Loucy (cell line): ENCODE measurements around the gene ZSWIM7.

Source experiments
- CTCF ChIP-seq: fragments of 200-600 bp; sonication (generic); conservative IDR thresholded peaks from 2 replicates; pipeline ENCODE4 v1.5.1; 2014; ENCODE audit warnings: mild to moderate bottlenecking, antibody characterized with exemption, low read length
- EZH2phosphoT487 ChIP-seq: fragments of 200-600 bp; IDR thresholded peaks from 2 replicates; pipeline ENCODE4 v1.6.1; 2018; ENCODE audit warnings: antibody characterized with exemption, mild to moderate bottlenecking, moderate library complexity, borderline replicate concordance

GRCh38 chr17:15966879-15967248 lies 32.6 kb downstream of the ZSWIM7 start:
- TF ChIP-seq CTCF = no peak
- no peak for TF ChIP-seq EZH2phosphoT487
